C4-2B (cell line): Measurements from ENCODE around the gene PPL.

Experiments
- CTCF ChIP-seq: fragments of 450-650 bp; conservative IDR thresholded peaks from 2 replicates; pipeline ENCODE4 v1.5.1; 2017; ENCODE audit warnings: mild to moderate bottlenecking
- ZFX ChIP-seq: fragments of 450-650 bp; IDR thresholded peaks from 2 replicates; pipeline ENCODE4 v1.6.1; 2017

GRCh38 chr16:4866586-4866985 is 70.4 kb downstream of the PPL start:
- no peak for TF ChIP-seq CTCF
- TF ChIP-seq ZFX = no peak
